ENCODE data around the gene CLCN7. TPM values are rescaled to one million over a fixed set of nuclear protein-coding genes. Genes with fewer than 3 reads are reported as not detected.

Gene CLCN7
- total RNA-seq, 1 experiment from 2014 or later: 110 TPM

DNA sequence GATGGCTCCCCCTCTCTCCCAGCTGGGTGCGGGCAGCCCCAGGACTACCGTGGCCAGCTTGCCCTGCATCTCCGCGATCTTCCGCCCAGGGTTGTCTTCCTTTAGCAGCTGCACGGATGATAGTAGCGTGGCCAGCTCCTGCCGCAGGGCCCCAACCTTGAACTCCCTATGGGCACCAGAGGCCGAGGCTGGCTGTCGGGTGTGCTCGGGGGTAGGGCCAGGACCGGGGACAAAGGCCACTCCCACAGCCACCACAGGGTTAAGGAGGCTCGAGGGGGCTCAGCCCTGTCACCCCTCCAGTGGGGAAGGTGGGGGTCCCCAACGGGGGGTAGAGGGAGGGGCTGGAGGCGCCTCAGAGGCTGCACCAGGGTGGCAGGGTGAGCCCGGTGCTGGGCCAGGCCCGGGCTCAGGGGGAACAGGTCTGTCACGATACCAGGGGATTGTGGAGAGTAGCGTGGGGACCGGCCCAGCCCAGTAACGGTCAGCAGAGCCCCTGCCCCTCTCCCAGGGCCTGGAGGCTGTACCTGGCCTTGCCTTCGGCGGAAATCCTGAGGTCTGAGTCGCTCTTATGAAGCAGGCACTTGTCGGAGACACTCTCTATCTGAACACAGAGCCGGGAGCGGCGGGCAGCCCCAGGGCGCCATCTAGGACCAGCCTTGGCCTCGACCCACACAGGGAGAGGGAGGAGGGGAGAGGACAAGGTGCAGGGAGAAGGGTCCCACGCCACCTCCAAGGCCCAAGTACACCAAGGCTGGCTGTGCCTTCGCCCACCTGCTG lies 38.7 kb downstream of the CLCN7 start:
- POLR2A ChIA-PET (ENCODE audit: unreplicated experiment): no interaction called here
- Histone ChIP-seq H3K4me3 (no peak overlapping the region), H2AFZ (no peak overlapping the region), H3K36me3 (ENCODE audit: low read depth) (no peaks in the 10 kb centered on the region), H3K4me2 (no peak overlapping the region), H3K4me1 (replicated peaks; ENCODE audit: insufficient read depth) (no peaks in the 10 kb centered on the region), H3K79me2 (ENCODE audit: low read depth) (no peaks in the 10 kb centered on the region), H3K27ac (no peak overlapping the region), H3K27me3 (ENCODE audit: insufficient read depth, low read depth) (0 out of 2 replicates have a peak, but pooled peaks cover 5% of the 10 kb centered on the region), H3K9me3 (ENCODE audit: insufficient read depth, low read depth) (no peaks in the 10 kb centered on the region), H3F3A (ENCODE audit: insufficient read depth, low read depth) (no peaks in the 10 kb centered on the region), H4K20me1 (ENCODE audit: insufficient read depth) (no peaks in the 10 kb centered on the region), H3K9me2 (ENCODE audit: insufficient read depth) (no peaks in the 10 kb centered on the region)
- TF ChIP-seq, protein P1, sequence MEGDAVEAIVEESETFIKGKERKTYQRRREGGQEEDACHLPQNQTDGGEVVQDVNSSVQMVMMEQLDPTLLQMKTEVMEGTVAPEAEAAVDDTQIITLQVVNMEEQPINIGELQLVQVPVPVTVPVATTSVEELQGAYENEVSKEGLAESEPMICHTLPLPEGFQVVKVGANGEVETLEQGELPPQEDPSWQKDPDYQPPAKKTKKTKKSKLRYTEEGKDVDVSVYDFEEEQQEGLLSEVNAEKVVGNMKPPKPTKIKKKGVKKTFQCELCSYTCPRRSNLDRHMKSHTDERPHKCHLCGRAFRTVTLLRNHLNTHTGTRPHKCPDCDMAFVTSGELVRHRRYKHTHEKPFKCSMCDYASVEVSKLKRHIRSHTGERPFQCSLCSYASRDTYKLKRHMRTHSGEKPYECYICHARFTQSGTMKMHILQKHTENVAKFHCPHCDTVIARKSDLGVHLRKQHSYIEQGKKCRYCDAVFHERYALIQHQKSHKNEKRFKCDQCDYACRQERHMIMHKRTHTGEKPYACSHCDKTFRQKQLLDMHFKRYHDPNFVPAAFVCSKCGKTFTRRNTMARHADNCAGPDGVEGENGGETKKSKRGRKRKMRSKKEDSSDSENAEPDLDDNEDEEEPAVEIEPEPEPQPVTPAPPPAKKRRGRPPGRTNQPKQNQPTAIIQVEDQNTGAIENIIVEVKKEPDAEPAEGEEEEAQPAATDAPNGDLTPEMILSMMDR (conservative IDR thresholded peaks at IDR 0.05): no peak
- TF ChIP-seq EZH2 (IDR thresholded peaks at IDR 0.05; ENCODE audit: low read depth): no peak
- DNase-seq: peak in 1 of 2 experiments; percentile 27
- intact Hi-C loops (cut with micrococcal nuclease; ENCODE audit: unreplicated experiment): no loop called here
- CTCF ChIA-PET: no interaction called here
- BruUV-seq (replicated peaks): no TSS peak

DNA sequence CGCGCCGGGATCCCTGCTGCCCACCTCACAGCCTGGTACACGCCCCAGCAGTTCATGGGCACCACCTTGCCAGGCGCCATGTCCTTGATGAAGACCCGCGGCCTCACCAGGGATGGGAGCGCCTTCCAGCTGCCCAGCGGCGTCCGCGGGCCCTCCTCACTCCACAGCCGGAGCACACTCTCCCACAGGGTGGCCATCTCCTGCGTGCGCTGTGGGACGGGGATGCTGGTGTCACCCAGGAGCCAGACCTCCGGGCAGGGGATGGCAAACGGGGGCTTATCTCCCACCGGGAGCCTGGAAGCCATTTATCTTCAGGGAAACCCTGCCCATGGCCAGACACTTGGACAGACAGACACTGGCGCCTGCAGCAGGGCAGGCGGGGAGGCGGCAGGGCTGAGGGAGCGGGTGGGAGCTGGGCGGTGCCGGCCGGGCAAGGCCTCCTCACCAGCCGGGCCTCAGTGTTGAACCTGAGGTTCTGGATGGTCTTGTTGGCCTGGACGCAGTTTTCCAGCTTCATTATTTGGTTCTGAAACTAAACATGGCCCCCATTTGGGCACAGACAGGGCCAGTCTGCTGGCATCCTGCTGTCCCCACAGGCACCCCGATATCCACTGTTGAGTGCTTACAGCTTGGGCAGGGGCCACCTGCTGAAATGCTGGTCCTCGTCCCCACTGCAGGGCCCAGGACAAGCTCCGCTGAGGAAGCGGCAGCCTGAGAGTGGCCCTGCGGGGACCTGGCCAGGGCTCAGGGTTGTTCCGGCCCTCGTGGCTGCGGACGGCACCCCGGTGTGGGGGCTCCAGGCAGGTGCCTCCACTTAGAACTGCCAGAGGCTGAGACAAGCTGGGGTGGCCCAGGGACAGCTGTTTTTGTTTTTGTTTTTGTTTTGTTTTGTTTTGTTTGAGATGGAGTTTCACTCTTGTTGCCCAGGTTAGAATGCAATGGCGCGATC lies 39.9 kb downstream of the CLCN7 start:
- ChIA-PET POLR2A (ENCODE audit: unreplicated experiment) (no interaction called here), CTCF (no interaction called here)
- no peaks in the 10 kb centered on the region for H3K9me3 ChIP-seq (ENCODE audit: insufficient read depth, low read depth)
- intact Hi-C loops (cut with micrococcal nuclease; ENCODE audit: unreplicated experiment): no loop called here
- no peak overlapping the region for H3K4me2 ChIP-seq
- no peak overlapping the region for H3K4me3 ChIP-seq
- BruUV-seq (replicated peaks): no TSS peak
- no peak overlapping the region for H2AFZ ChIP-seq
- no peaks in the 10 kb centered on the region for H3K79me2 ChIP-seq (ENCODE audit: low read depth)
- no peaks in the 10 kb centered on the region for H3K9me2 ChIP-seq (ENCODE audit: insufficient read depth)
- DNase-seq: no peak
- H3K4me1 ChIP-seq (replicated peaks; ENCODE audit: insufficient read depth): no peaks in the 10 kb centered on the region
- 0 out of 2 replicates have a peak, but pooled peaks cover 5% of the 10 kb centered on the region for H3K27me3 ChIP-seq (ENCODE audit: insufficient read depth, low read depth)
- no peak overlapping the region for H3K27ac ChIP-seq
- H4K20me1 ChIP-seq (ENCODE audit: insufficient read depth): no peaks in the 10 kb centered on the region
- TF ChIP-seq EZH2 (IDR thresholded peaks at IDR 0.05; ENCODE audit: low read depth): no peak
- TF ChIP-seq, protein P1 (conservative IDR thresholded peaks at IDR 0.05): no peak
- no peaks in the 10 kb centered on the region for H3K36me3 ChIP-seq (ENCODE audit: low read depth)
- no peaks in the 10 kb centered on the region for H3F3A ChIP-seq (ENCODE audit: insufficient read depth, low read depth)

DNA sequence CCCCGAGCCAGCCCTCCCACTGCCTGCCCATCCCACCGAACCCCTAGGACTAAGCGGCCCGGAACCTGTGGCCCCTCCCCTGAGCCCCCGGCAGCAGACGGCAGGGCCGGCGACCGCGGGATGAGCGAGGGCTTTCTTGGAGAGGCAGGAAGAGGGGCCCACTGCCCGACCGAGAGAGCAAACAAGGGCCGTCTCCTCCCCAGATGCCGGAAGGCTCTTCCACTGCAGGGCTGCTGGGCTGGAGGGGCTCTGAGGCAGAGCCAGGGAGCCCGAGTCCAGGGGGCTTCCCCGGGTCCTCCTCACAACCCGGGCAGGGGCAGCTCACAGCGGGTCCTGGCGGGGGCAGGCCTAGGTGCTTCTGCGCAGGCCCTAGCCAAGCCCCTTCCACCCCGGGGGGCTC lies 41.1 kb downstream of the CLCN7 start:
- CTCF ChIA-PET: no interaction called here
- no TSS peak for BruUV-seq (replicated peaks)
- H3K4me3 ChIP-seq: no peak overlapping the region
- 0 out of 2 replicates have a peak, but pooled peaks cover 5% of the 10 kb centered on the region for H3K27me3 ChIP-seq (ENCODE audit: insufficient read depth, low read depth)
- POLR2A ChIA-PET (ENCODE audit: unreplicated experiment): no interaction called here
- intact Hi-C loops (cut with micrococcal nuclease; ENCODE audit: unreplicated experiment): no loop called here
- H3F3A ChIP-seq (ENCODE audit: insufficient read depth, low read depth): no peaks in the 10 kb centered on the region
- no peaks in the 10 kb centered on the region for H3K4me1 ChIP-seq (replicated peaks; ENCODE audit: insufficient read depth)
- H2AFZ ChIP-seq: no peak overlapping the region
- H3K9me2 ChIP-seq (ENCODE audit: insufficient read depth): no peaks in the 10 kb centered on the region
- TF ChIP-seq, protein P1 (conservative IDR thresholded peaks at IDR 0.05): no peak
- TF ChIP-seq EZH2 (IDR thresholded peaks at IDR 0.05; ENCODE audit: low read depth): no peak
- H3K27ac ChIP-seq: no peak overlapping the region
- no peaks in the 10 kb centered on the region for H4K20me1 ChIP-seq (ENCODE audit: insufficient read depth)
- no peak for DNase-seq
- H3K4me2 ChIP-seq: no peak overlapping the region
- no peaks in the 10 kb centered on the region for H3K36me3 ChIP-seq (ENCODE audit: low read depth)
- H3K79me2 ChIP-seq (ENCODE audit: low read depth): no peaks in the 10 kb centered on the region
- no peaks in the 10 kb centered on the region for H3K9me3 ChIP-seq (ENCODE audit: insufficient read depth, low read depth)

Data from PC-9 (cell line).